K562 (cell line): ENCODE data around the gene AJAP1. TPM values are rescaled to one million over a fixed set of nuclear protein-coding genes. Genes with fewer than 3 reads are reported as not detected.

Source experiments
- HDAC1 ChIP-seq, 2 experiments: fragments of 450-650 bp; IDR thresholded peaks; 2 replicates each; pipeline ENCODE4 v1.6.1; 2016 to 2017; ENCODE audit warnings: inconsistent platforms in 1 of 2, mild to moderate bottlenecking in 1 of 2, moderate library complexity in 1 of 2
- TGIF2 ChIP-seq: sonication (generic); formaldehyde crosslinking; IDR thresholded peaks from 2 replicates; pipeline ENCODE4 v1.8.1; 2022; ENCODE audit warnings: mild to moderate bottlenecking, missing genetic modification reagents, moderate library complexity
- polyA plus RNA-seq, 8 experiments: library from polyadenylated mRNA; depleted of rRNA in 4 of 8; stranded (reverse) in 5 of 8; unstranded in 3 of 8; fragments of >200 nt; fragmentation: Nextera tagmentation in 2 of 8; fragmentation: Illumina TruSeq in 1 of 8; extraction: Ambion mirVana in 2 of 8; extraction: Trizol in 1 of 8; gene quantifications; 2 replicates each; pipeline versions ENCODE4 v1.2.1 to v1.2.3, GENCODE V29; 2011 to 2014; ENCODE audit warnings: inconsistent platforms in 1 of 8, missing spikeins in 1 of 8
- total RNA-seq, 7 experiments: library from RNA; depleted of rRNA in 6 of 7; stranded (reverse); fragments of >200 nt in 6 of 7; fragmentation: Illumina TruSeq in 2 of 7; extraction: Trizol in 2 of 7; gene quantifications; 2 replicates each; pipeline versions ENCODE4 v1.2.1 to v1.2.3, GENCODE V29; 2011 to 2021; ENCODE audit warnings: low replicate concordance in 1 of 7
- TF ChIP-seq, protein P1 (sequence below): fragments of 150-350 bp; conservative IDR thresholded peaks from 2 replicates; pipeline ENCODE4 v1.6.1; 2014; ENCODE audit warnings: low read length
- TF ChIP-seq, protein P2 (sequence below): IDR thresholded peaks from 3 replicates; pipeline ENCODE4 v1.6.1; 2011; ENCODE audit warnings: borderline replicate concordance, mild to moderate bottlenecking; ENCODE audit not compliant: insufficient read length, insufficient read depth
- TF ChIP-seq, protein P3 (sequence below): fragments of 250-450 bp; sonication (Bioruptor Pico); IDR thresholded peaks from 2 replicates; pipeline ENCODE4 v1.5.0; 2020; ENCODE audit warnings: mild to moderate bottlenecking, borderline replicate concordance

The AJAP1 gene
- total and polyA plus RNA-seq, 9 of the 15 experiments (the other 6 are each of a cell fraction or from before 2014, with no cell fraction given) = not detected

DNA sequence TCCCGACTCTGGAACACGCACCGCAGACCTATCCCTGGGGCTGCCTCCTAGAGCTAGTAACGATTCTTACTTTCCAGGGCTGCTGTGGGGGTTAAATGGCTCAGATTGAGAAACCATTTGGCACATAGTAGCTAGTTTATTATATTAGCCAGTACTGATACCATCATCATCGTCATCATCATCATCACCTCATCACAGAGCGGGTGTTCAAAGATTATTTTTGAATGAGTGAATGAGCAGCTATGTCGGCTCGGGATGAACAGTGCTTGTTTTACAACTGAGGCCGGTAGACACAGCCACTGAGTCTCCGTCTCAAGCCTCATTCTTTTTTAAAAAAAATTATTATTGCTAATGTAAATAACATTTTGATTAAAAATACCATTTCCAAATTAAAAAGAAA lies 13.5 kb upstream of the AJAP1 start (continued):
- TF ChIP-seq, protein P1, sequence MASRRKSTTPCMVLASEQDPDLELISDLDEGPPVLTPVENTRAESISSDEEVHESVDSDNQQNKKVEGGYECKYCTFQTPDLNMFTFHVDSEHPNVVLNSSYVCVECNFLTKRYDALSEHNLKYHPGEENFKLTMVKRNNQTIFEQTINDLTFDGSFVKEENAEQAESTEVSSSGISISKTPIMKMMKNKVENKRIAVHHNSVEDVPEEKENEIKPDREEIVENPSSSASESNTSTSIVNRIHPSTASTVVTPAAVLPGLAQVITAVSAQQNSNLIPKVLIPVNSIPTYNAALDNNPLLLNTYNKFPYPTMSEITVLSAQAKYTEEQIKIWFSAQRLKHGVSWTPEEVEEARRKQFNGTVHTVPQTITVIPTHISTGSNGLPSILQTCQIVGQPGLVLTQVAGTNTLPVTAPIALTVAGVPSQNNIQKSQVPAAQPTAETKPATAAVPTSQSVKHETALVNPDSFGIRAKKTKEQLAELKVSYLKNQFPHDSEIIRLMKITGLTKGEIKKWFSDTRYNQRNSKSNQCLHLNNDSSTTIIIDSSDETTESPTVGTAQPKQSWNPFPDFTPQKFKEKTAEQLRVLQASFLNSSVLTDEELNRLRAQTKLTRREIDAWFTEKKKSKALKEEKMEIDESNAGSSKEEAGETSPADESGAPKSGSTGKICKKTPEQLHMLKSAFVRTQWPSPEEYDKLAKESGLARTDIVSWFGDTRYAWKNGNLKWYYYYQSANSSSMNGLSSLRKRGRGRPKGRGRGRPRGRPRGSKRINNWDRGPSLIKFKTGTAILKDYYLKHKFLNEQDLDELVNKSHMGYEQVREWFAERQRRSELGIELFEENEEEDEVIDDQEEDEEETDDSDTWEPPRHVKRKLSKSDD = no peak
- TF ChIP-seq, protein P2, sequence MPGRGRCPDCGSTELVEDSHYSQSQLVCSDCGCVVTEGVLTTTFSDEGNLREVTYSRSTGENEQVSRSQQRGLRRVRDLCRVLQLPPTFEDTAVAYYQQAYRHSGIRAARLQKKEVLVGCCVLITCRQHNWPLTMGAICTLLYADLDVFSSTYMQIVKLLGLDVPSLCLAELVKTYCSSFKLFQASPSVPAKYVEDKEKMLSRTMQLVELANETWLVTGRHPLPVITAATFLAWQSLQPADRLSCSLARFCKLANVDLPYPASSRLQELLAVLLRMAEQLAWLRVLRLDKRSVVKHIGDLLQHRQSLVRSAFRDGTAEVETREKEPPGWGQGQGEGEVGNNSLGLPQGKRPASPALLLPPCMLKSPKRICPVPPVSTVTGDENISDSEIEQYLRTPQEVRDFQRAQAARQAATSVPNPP = no peak
- TF ChIP-seq, protein P3, sequence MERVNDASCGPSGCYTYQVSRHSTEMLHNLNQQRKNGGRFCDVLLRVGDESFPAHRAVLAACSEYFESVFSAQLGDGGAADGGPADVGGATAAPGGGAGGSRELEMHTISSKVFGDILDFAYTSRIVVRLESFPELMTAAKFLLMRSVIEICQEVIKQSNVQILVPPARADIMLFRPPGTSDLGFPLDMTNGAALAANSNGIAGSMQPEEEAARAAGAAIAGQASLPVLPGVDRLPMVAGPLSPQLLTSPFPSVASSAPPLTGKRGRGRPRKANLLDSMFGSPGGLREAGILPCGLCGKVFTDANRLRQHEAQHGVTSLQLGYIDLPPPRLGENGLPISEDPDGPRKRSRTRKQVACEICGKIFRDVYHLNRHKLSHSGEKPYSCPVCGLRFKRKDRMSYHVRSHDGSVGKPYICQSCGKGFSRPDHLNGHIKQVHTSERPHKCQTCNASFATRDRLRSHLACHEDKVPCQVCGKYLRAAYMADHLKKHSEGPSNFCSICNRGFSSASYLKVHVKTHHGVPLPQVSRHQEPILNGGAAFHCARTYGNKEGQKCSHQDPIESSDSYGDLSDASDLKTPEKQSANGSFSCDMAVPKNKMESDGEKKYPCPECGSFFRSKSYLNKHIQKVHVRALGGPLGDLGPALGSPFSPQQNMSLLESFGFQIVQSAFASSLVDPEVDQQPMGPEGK = no peak
- TF ChIP-seq HDAC1 (IDR thresholded peaks at IDR 0.05) = no peak
- no peak for TF ChIP-seq TGIF2
